Endothelial cell of umbilical vein (primary cell): ENCODE data around the gene SLC34A1. TPM values are rescaled to one million over a fixed set of nuclear protein-coding genes. Genes with fewer than 3 reads are reported as not detected.

ENCODE experiments used
- BruUV-seq: library from RNA; stranded (reverse); fragments of 400-500 nt; replicated peaks from 2 replicates; lab custom pipeline; 2021; lab: Mats Ljungman, UMichigan
- CTCF ChIA-PET: fragments of 300-600, 350-600 bp; sonication (Branson Sonifier 250); formaldehyde crosslinking; loops from one replicate; lab custom pipeline; 2021; ENCODE audit warnings: antibody characterized with exemption, inconsistent platforms; lab: Charles Lee
- POLR2A ChIA-PET: fragments of 300-600, 350-600 bp; sonication (Branson Sonifier 250); formaldehyde crosslinking; loops from one replicate; lab custom pipeline; 2021; ENCODE audit warnings: antibody characterized with exemption, inconsistent platforms; lab: Charles Lee
- DNase-seq: peaks from one replicate; pipeline ENCODE4 v3.0.0-alpha.2; 2011; ENCODE audit warnings: low read depth, low spot score
- FAIRE-seq: peaks from 2 replicates; lab custom pipeline; 2011; peaks lifted over from hg19 to GRCh38; lab: Jason Lieb, UNC
- H2AFZ ChIP-seq: 2 replicates; pipeline ENCODE4 v1.6.0; 2012; ENCODE audit warnings: low read depth, low read length, control low read depth, inconsistent platforms
- H3K27ac ChIP-seq: 2 replicates; pipeline ENCODE4 v1.5.1; 2011; ENCODE audit warnings: low read depth, mild to moderate bottlenecking, control low read depth, low read length, moderate library complexity; ENCODE audit not compliant: insufficient read depth
- H3K27me3 ChIP-seq, 2 experiments: 2 replicates each; pipeline versions ENCODE4 v1.6.0 to v1.6.1; 2011; ENCODE audit warnings: low read length in 2 of 2, mixed read lengths in 1 of 2; ENCODE audit not compliant: control insufficient read depth in 2 of 2, insufficient read depth in 2 of 2
- H3K36me3 ChIP-seq, 2 experiments: 2 replicates in 1 of 2; 3 replicates in 1 of 2; pipeline ENCODE4 v1.5.1; 2011; ENCODE audit warnings: low read length in 2 of 2, mild to moderate bottlenecking in 1 of 2, moderate library complexity in 1 of 2; ENCODE audit not compliant: control insufficient read depth in 2 of 2, insufficient read depth in 2 of 2; ENCODE audit errors: extremely low read depth in 1 of 2
- H3K4me1 ChIP-seq: 3 replicates; pipeline ENCODE4 v1.5.1; 2011; ENCODE audit warnings: mild to moderate bottlenecking, low read length; ENCODE audit not compliant: control insufficient read depth, insufficient read depth; ENCODE audit errors: extremely low read depth
- H3K4me2 ChIP-seq: 2 replicates; pipeline ENCODE4 v1.6.1; 2011; ENCODE audit warnings: low read length, control low read depth, mixed read lengths; ENCODE audit not compliant: insufficient read depth
- H3K4me3 ChIP-seq, 3 experiments: fragments of 200-600 bp in 1 of 3; sonication (generic), shearing (Covaris generic) in 1 of 3; replicated peaks in 1 of 3; 2 replicates each; pipeline ENCODE4 v1.5.1; 2011 to 2016; ENCODE audit warnings: control low read depth in 3 of 3, low read length in 3 of 3, mild to moderate bottlenecking in 2 of 3, inconsistent platforms in 1 of 3, low read depth in 1 of 3, moderate library complexity in 1 of 3; ENCODE audit not compliant: insufficient read depth in 1 of 3
- H3K79me2 ChIP-seq: 2 replicates; pipeline ENCODE4 v1.6.0; 2012; ENCODE audit warnings: low read length, inconsistent platforms; ENCODE audit not compliant: control insufficient read depth, insufficient read depth
- H3K9ac ChIP-seq: replicated peaks from 2 replicates; pipeline ENCODE3; 2011; ENCODE audit warnings: low read length, control low read depth; ENCODE audit not compliant: insufficient read depth; ENCODE audit errors: extremely low read depth
- H3K9me1 ChIP-seq: replicated peaks from 3 replicates; pipeline ENCODE4 v1.6.0; 2011; ENCODE audit warnings: mild to moderate bottlenecking, low read length; ENCODE audit not compliant: control insufficient read depth, insufficient read depth; ENCODE audit errors: extremely low read depth
- H3K9me3 ChIP-seq: replicated peaks from 2 replicates; pipeline ENCODE4 v1.5.1; 2012; ENCODE audit warnings: low read length, inconsistent platforms; ENCODE audit not compliant: control insufficient read depth, insufficient read depth
- H4K20me1 ChIP-seq: replicated peaks from 2 replicates; pipeline ENCODE3; 2011; ENCODE audit warnings: mild to moderate bottlenecking, low read length; ENCODE audit not compliant: control insufficient read depth, insufficient read depth; ENCODE audit errors: extremely low read depth
- CTCF ChIP-seq, 2 donors: IDR thresholded peaks; 1 replicate in 1 of 2; 2 replicates in 1 of 2; pipeline ENCODE4 v1.5.1; 2011; ENCODE audit warnings: low read length in 2 of 2, mild to moderate bottlenecking in 2 of 2, moderate library complexity in 2 of 2, control low read depth in 1 of 2, inconsistent platforms in 1 of 2, low read depth in 1 of 2; ENCODE audit not compliant: insufficient read depth in 1 of 2; ENCODE audit errors: extremely low read depth in 1 of 2
- EZH2 ChIP-seq: IDR thresholded peaks from 2 replicates; pipeline ENCODE4 v1.6.1; 2012; ENCODE audit warnings: borderline replicate concordance, low read depth, mild to moderate bottlenecking, moderate library complexity, low read length, inconsistent platforms; ENCODE audit not compliant: severe bottlenecking
- FOS ChIP-seq: IDR thresholded peaks from 2 replicates; pipeline ENCODE4 v1.6.1; 2011; ENCODE audit warnings: mild to moderate bottlenecking, low read length, moderate library complexity, borderline replicate concordance; ENCODE audit not compliant: insufficient read depth
- GATA2 ChIP-seq: IDR thresholded peaks from 2 replicates; pipeline ENCODE4 v1.7.0; 2011; ENCODE audit warnings: low read depth, mild to moderate bottlenecking, moderate library complexity, mixed read lengths, low read length; ENCODE audit not compliant: insufficient read length, insufficient read depth
- JUN ChIP-seq: IDR thresholded peaks from 2 replicates; pipeline ENCODE4 v1.6.1; 2011; ENCODE audit warnings: borderline replicate concordance, low read depth; ENCODE audit not compliant: insufficient read length, insufficient read depth
- MAX ChIP-seq: IDR thresholded peaks from 2 replicates; pipeline ENCODE4 v1.6.1; 2011; ENCODE audit not compliant: insufficient read depth, insufficient read length
- MYC ChIP-seq: IDR thresholded peaks from one replicate; pipeline ENCODE4 v1.6.1; 2011; ENCODE audit warnings: mild to moderate bottlenecking, low read depth, low read length
- POLR2A ChIP-seq: IDR thresholded peaks from 2 replicates; pipeline ENCODE4 v1.6.1; 2012; ENCODE audit warnings: low read depth, mild to moderate bottlenecking, control low read depth, low read length
- POLR2AphosphoS5 ChIP-seq: IDR thresholded peaks from 2 replicates; pipeline ENCODE4 v1.6.1; 2012; ENCODE audit warnings: low read depth, mild to moderate bottlenecking, control low read depth, low read length, moderate library complexity; ENCODE audit not compliant: insufficient read depth
- dilution Hi-C: fragments of 300-500 bp; cut with MboI; formaldehyde crosslinking; loops from one replicate; pipeline ENCODE4 v1.15.0; 2019; ENCODE audit warnings: low sequenced_read_pairs; ENCODE audit not compliant: extremely low pct_ligation_motif_present
- intact Hi-C: fragments of 100-400 bp; cut with micrococcal nuclease; formaldehyde crosslinking; loops from one replicate; pipeline ENCODE4 v1.10.0; 2022
- polyA plus RNA-seq, 4 experiments: library from polyadenylated mRNA; depleted of rRNA in 3 of 4; stranded (reverse) in 3 of 4; unstranded in 1 of 4; fragments of >200 nt; gene quantifications; 2 replicates each; pipeline versions ENCODE4 v1.2.1 to v1.2.3, GENCODE V29; 2011 to 2012; ENCODE audit warnings: missing spikeins in 1 of 4
- total RNA-seq: library from RNA; stranded (reverse); gene quantifications from 2 replicates; pipeline ENCODE4 v1.2.3, GENCODE V29; 2021

Gene SLC34A1
- total and polyA plus RNA-seq, 2 donors (not counting 3 experiments of a cell fraction or from before 2014, with no cell fraction given) = not detected

DNA sequence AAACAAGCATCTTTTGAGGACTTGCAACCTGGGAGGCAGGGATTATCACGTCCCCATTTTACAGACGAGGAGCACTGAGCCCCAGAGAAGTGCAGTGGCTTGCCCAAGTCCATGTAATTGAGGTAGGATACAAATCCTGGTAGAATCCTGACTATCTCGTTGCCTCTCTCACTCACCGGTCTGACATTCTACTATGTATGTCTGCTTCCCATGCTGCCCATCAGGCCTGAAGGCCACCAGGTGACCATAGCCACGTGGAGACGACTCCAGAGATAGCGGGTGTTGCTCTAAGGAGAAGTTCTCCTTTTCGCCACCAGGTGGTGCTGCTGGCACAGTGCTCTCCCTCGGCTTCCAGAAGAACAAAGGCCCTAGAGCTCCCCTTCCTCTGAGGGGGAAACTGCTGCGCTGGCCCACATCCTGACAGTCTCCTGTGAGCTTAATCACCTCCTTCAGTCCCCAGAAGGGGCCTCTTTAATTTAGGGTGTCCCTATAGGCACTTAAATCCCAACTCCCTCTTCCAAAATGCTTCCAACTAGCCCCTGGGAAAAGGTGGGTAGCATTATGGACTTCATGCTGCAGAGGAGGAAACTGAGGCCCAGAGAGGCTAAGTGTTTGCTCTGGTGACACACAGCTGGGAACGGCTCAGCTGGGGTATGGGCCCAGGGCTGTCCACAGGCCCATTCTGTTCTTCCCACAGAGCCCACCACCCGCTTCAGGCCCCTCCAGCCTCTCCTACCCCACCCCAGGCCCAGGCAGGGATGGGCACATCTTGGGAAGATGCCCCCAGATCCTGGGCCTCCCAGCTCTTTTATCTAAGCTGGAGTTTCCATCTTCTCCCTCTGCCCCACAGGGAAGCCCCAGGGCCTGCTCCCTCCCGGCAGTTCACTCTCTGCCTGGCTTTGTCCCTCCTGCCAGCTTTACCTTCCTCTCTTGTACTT, 6.4 kb downstream of the SLC34A1 start:
- DNase-seq = peak; percentile 88
- no peak overlapping the region for H3K27ac ChIP-seq
- POLR2A ChIA-PET = interaction anchor here (0.5 to 2.7 kb wide), 3 partner anchors 20 to 67 kb away, joined by 3 to 12 read pairs (median 3); no protein-coding TSS in a partner anchor

More for the DNA sequence above, 6.4 kb downstream of the SLC34A1 start:
- H3K9me3 ChIP-seq = no peaks in the 10 kb centered on the region
- TF ChIP-seq JUN (no peak), MAX (peak; percentile 83), FOS (no peak), CTCF (IDR thresholded peaks at IDR 0.05; ENCODE audit: extremely low read depth in 1 of 2, insufficient read depth in 1 of 2, low read depth in 1 of 2, low read length in 2 of 2) (peak; percentile 90 to 92), EZH2 (no peak), MYC (peak; percentile 55), GATA2 (no peak), POLR2AphosphoS5 (no peak), POLR2A (no peak)
- no peak overlapping the region for H3K4me2 ChIP-seq
- dilution Hi-C loops (no loop called here), intact Hi-C loops (loop anchor here (1.0 to 5.0 kb wide), 6 partner anchors 36 to 278 kb away; partner anchors contain the start of genes GRK6, LMAN2 and PDLIM7)
- no TSS peak for BruUV-seq
- no peak overlapping the region for H3K9ac ChIP-seq
- no peaks in the 10 kb centered on the region for H3K9me1 ChIP-seq
- no peaks in the 10 kb centered on the region for H3K79me2 ChIP-seq
- H4K20me1 ChIP-seq = no peaks in the 10 kb centered on the region
- CTCF ChIA-PET = interaction anchor here (0.6 to 5.7 kb wide), 44 partner anchors 12 to 671 kb away, joined by 3 to 246 read pairs (median 6); partner anchors contain the start of genes DBN1, F12, GRK6 and LMAN2
- no peaks in the 10 kb centered on the region for H3K36me3 ChIP-seq
- H3K27me3 ChIP-seq = no peaks in the 10 kb centered on the region
- FAIRE-seq = peak; percentile 96
- no peaks in the 10 kb centered on the region for H3K4me1 ChIP-seq
- H2AFZ ChIP-seq = peak overlapping the region; percentile 4
- no peak overlapping the region for H3K4me3 ChIP-seq
